HepG2 (cell line): ENCODE results near the gene SAMD14. TPM values are rescaled to one million over a fixed set of nuclear protein-coding genes. Genes with fewer than 3 reads are reported as not detected.

Experiments used
- CBFB ChIP-seq: sonication (generic); formaldehyde crosslinking; IDR thresholded peaks from 2 replicates; pipeline ENCODE4 v1.4.0; 2020; ENCODE audit warnings: missing genetic modification reagents
- CHD4 ChIP-seq: fragments of 200-600 bp; sonication (generic); IDR thresholded peaks from 2 replicates; pipeline ENCODE4 v1.7.0; 2017; ENCODE audit warnings: mild to moderate bottlenecking, low read length, borderline replicate concordance
- IRF9 ChIP-seq: sonication (generic); formaldehyde crosslinking; IDR thresholded peaks from 2 replicates; pipeline ENCODE4 v1.8.0; 2022; ENCODE audit warnings: missing genetic modification reagents, mild to moderate bottlenecking, borderline replicate concordance
- MLX ChIP-seq: IDR thresholded peaks from 2 replicates; pipeline ENCODE4 v1.6.1; 2016
- PATZ1 ChIP-seq: sonication (generic); formaldehyde crosslinking; IDR thresholded peaks from 2 replicates; pipeline ENCODE4 v1.4.0; 2020; ENCODE audit warnings: missing genetic modification reagents
- PHF5A ChIP-seq: IDR thresholded peaks from one replicate; pipeline ENCODE4 v1.6.1; 2018; ENCODE audit warnings: low read depth, missing genetic modification reagents; ENCODE audit not compliant: unreplicated experiment
- PHF8 ChIP-seq: sonication (generic); formaldehyde crosslinking; IDR thresholded peaks from 2 replicates; pipeline ENCODE4 v1.5.0; 2020; ENCODE audit warnings: missing genetic modification reagents
- STAG1 ChIP-seq: sonication (generic); formaldehyde crosslinking; IDR thresholded peaks from 2 replicates; pipeline ENCODE4 v1.4.0; 2020; ENCODE audit warnings: missing genetic modification reagents
- ZBTB33 ChIP-seq: sonication (generic); formaldehyde crosslinking; IDR thresholded peaks from 2 replicates; pipeline ENCODE4 v1.4.0; 2020; ENCODE audit warnings: missing genetic modification reagents
- ZKSCAN1 ChIP-seq: fragments of 150-350 bp; IDR thresholded peaks from 2 replicates; pipeline ENCODE4 v1.6.1; 2014; ENCODE audit warnings: low read length
- ZNF205 ChIP-seq: IDR thresholded peaks from 2 replicates; pipeline ENCODE4 v1.6.1; 2018; ENCODE audit warnings: missing biosample characterization, missing genetic modification reagents
- ZNF264 ChIP-seq: sonication (generic); formaldehyde crosslinking; IDR thresholded peaks from 2 replicates; pipeline ENCODE4 v1.4.0; 2020; ENCODE audit warnings: missing genetic modification reagents
- ZNF274 ChIP-seq: sonication (generic); formaldehyde crosslinking; IDR thresholded peaks from 2 replicates; pipeline ENCODE4 v1.5.1; 2020; ENCODE audit warnings: mild to moderate bottlenecking, missing genetic modification reagents
- ZNF329 ChIP-seq: sonication (generic); formaldehyde crosslinking; IDR thresholded peaks from 2 replicates; pipeline ENCODE4 v1.9.0; 2021; ENCODE audit warnings: low read depth, mild to moderate bottlenecking, missing genetic modification reagents
- ZNF687 ChIP-seq: sonication (generic); formaldehyde crosslinking; IDR thresholded peaks from 2 replicates; pipeline ENCODE4 v1.5.1; 2020; ENCODE audit warnings: mild to moderate bottlenecking, missing genetic modification reagents, moderate library complexity
- ZNF713 ChIP-seq: sonication (generic); formaldehyde crosslinking; IDR thresholded peaks from 2 replicates; pipeline ENCODE4 v1.4.0; 2020; ENCODE audit warnings: mild to moderate bottlenecking, missing genetic modification reagents
- ZSCAN21 ChIP-seq: sonication (generic); formaldehyde crosslinking; IDR thresholded peaks from 2 replicates; pipeline ENCODE4 v1.8.0; 2022; ENCODE audit warnings: mild to moderate bottlenecking, missing genetic modification reagents, moderate library complexity, borderline replicate concordance
- polyA plus RNA-seq, 8 experiments: library from polyadenylated mRNA; depleted of rRNA in 3 of 8; stranded (reverse) in 7 of 8; unstranded in 1 of 8; fragments of >200 nt; fragmentation: Illumina TruSeq in 4 of 8; extraction: Trizol in 4 of 8; gene quantifications; 2 replicates each; pipeline versions ENCODE4 v1.2.1 to v1.2.3, GENCODE V29; 2011 to 2016; ENCODE audit warnings: low read depth in 4 of 8, missing spikeins in 1 of 8, mixed read lengths in 1 of 8; ENCODE audit not compliant: insufficient read depth in 1 of 8
- total RNA-seq, 5 experiments: library from RNA; depleted of rRNA; stranded (reverse); fragments of >200 nt; fragmentation: Illumina TruSeq; extraction: Trizol; gene quantifications; 2 replicates each; pipeline ENCODE4 v1.2.3, GENCODE V29; 2016; ENCODE audit warnings: low read depth in 1 of 5

Gene SAMD14
- total and polyA plus RNA-seq, 2 of the 13 experiments (the other 11 are each of a cell fraction or from before 2014, with no cell fraction given): 0.07 to 0.22 TPM

- TF ChIP-seq STAG1 (CRISPR knock-in tag) (peak; percentile 56), CHD4 (0 out of 2 replicates have a peak, but pooled peaks have one; percentile 50), ZNF205 (0 out of 2 replicates have a peak, but pooled peaks have one; percentile 31), CBFB (no peak), ZNF329 (CRISPR knock-in tag) (0 out of 2 replicates have a peak, but pooled peaks have one; percentile 29), PHF8 (CRISPR knock-in tag) (no peak), IRF9 (CRISPR knock-in tag) (peak; percentile 73; the same call in 1 of the 2 replicates), ZSCAN21 (CRISPR knock-in tag) (0 out of 2 replicates have a peak, but pooled peaks have one; percentile 65), ZNF274 (0 out of 2 replicates have a peak, but pooled peaks have one; percentile 50), ZKSCAN1 (peak; percentile 95), ZBTB33 (peak; percentile 91), PATZ1 (CRISPR knock-in tag) (peak; percentile 77; the same call in 1 of the 2 replicates), PHF5A (no peak), ZNF713 (CRISPR knock-in tag) (no peak), MLX (CRISPR knock-in tag) (no peak), ZNF264 (no peak), ZNF687 (CRISPR knock-in tag) (peak; percentile 87)
Measured at GRCh38 chr17:50117202-50118051, 12.5 kb downstream of the SAMD14 start (continued).
